Iris pigment epithelial cell (primary cell): Measurements from ENCODE around the gene DIAPH2.

ENCODE experiments used
- DNase-seq: peaks from one replicate; pipeline ENCODE4 v3.0.0-alpha.2; 2011; ENCODE audit warnings: low read depth

Gene DIAPH2

DNA sequence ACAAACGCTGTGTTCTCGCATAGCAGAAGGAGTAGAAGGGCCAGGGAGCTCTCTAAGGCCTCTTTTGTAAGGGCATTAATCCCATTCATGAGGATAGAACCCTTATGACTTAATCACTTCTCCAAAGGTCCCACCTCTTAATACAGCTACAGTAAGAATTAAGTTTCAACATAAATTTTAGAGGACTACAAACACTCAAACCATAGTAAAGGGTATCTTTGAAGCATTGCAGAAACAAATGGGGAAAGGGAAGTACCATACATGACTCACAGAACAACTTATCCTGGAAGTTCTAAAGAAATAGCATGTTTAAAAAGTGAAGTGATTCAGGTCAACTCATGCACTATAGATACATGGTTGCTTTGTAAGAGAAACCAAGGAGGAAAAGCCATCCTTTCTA, 879.9 kb downstream of the DIAPH2 start:
- DNase-seq, result peak; percentile 1

DNA sequence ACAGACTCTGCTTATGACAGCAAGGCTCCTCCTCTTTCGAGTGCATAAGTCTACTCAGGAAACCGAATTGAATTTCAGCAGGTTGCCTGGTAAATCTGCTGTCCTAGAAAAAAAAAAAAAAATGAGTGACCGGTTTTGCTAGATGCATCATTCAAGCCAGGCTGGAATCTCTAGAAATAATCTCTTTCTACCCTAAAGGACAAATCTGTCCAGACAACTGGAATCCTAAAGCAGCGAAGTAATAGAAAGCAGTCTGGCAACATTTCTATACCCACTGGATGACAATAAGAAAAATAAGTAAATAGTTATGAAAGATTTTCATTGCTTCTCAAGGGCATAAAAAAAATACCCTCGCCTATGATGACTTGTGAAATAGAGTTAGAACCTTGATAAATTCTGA, 902.5 kb downstream of the DIAPH2 start:
- no peak for DNase-seq

DNA sequence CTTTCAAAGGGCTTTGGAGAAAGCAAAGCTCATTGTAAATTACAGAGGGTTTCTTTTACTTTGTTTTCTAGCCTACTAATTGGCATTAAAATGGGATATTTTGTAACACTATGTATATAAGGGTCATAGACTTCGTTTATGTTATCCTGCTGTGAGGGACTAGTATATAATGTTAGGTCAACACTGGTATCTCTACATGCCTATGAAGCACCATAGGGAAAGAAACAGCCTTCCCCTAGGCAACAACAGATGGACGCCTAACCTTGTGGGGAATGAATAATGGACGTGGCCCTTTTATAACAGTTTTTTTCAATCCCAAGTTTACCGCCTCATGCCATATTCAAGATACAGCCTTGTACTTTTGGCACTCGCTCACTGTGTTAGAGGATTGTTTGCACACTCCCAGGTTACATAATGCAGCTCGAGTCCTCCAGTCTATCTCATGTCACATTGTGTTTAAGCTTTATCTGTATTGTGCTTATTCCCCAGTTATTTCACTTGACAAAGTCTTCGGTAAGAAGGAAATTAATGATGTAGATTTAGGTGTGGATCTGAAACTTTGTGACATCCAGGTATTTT, 910.1 kb downstream of the DIAPH2 start:
- no peak for DNase-seq

DNA sequence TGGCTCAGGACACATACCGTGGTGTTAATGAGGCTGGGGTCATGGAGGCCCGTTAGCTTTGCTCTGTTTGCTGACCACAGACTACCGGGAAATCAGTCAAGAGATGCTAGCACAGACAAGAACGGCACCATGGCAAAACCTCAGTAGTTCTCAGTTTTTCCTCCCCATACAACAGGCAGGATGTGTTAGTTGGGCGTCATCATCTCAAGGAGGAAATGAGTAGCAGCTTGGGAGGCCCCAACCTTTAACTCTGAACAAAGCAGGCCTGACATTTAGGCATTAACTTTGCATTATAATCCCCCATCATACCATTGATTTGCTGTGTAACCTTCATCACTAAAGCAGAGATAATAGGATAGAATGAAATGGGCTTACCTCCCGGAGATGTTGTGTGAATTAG, 913.3 kb downstream of the DIAPH2 start:
- no peak for DNase-seq

DNA sequence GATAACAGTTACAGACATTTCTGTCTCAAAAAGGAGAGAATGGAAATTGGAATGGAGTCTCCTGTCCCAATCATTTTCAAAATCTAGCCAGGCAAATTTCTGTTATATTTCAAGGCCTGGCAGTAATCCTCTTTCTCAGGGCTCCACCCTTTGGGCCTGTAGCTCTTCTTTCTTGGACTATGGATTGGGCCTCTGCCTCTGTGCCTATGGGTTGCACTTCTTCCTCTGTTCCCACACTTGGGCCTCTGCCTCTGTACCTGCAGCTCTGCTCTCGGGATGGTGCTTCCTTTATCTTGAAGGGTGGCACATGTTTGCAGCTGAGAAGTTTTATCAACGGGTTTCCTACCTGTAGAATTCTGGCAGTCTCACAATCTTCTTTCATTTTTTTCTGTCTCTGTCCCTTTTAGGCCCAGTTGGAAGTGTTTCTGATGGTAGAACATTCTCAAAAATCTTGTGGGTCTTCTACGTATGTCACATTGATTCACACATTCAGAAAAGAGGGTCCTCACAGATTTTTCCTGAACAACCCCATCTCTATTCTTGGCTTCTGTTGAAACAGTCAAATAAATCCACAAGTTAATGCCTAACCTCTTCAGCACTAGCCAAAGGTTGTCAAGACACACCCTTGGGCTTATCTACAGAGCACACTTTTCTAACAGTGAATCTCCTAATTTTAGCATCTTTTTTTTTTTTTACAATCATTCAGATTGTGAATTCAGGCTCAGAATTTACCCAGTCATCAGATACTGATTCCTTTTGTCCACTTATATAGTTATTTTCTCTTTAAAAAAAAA, 918.0 kb downstream of the DIAPH2 start:
- no peak for DNase-seq

DNA sequence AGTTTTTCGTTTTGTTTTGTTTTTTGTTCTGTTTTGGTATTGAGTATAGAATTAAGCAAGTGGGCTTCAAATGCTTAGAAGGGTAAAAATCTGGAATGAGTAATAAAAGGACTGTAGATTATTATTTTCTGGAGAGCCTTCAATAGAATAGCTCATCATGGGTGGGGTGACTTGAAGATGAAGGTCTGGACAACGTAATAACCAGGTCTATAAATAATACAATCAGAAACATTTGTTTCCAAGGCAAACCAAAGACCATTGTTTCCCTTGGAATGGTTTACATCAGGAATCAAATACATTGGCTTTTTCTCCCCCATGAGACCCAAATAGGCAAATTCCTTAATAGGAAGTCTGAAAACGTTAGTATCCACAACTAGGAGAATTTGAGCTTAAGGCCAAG, 920.6 kb downstream of the DIAPH2 start:
- DNase-seq, result no peak

DNA sequence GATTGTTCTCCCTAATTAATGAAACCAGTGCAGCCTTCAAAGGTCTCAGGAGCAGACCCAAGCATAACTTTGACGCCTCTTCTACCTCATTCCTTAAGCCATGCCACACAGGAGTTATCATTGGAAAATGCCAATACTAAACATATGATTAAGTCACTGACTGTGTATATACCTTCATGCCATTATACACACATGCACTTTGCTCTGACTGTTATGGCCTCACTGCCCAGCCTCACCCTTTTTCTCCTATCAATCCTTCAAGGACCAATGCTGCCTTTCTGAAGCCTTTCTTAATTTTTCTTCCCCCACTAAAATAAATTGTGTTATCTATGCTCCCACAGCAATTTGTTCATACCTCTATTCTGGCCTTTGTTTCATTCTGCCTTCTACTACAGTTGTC, 924.7 kb downstream of the DIAPH2 start:
- DNase-seq, result no peak

DNA sequence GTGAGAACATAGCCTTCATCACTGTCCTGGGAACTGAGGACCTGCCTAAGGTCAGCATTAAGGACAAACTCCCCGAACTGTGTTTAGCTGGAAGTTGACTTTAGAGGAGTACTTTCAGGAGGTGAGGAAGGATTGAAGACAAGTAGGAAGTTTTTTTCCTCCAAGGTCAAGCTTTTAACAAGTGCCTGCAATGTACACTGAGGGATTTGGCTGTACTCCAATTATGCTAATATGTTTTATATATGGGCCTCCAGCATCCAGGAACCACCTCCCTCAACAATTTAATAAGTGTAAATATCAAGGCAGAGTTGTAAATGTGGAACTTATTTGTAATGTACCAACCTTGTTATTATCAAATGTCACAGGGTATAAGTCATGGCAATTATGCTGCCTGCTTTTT, 925.3 kb downstream of the DIAPH2 start:
- no peak for DNase-seq

DNA sequence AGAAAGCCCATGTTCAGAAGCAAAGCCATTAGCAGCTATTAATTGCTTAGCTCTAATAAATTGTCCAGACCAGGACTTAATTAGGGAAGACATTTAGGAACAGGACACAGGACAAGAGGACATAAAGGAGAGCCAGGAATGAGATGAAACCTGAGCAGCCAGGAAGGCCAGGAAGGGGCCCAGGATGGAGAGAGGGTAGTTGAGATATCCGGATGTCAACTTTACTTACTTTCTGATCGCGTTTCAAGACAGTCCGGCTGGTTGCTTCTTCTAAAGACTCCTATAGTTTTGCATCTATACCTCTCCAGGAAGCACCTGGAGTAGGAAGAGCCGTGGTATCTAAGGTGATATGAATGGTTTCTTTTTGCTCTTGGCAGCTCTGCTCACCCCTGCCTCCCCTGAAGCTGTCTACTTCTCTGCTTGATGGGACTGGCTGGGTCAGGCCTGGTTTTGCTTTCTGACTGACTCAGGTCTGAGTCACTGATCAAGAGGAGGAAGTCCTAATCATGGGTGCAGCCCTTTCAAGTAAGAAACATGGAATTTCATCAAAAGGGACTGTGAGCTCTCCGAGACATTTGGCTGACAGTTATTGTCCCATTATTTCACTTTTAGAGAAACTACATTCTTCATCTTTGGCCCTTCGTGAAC, 932.4 kb downstream of the DIAPH2 start:
- DNase-seq, result peak; percentile 76

DNA sequence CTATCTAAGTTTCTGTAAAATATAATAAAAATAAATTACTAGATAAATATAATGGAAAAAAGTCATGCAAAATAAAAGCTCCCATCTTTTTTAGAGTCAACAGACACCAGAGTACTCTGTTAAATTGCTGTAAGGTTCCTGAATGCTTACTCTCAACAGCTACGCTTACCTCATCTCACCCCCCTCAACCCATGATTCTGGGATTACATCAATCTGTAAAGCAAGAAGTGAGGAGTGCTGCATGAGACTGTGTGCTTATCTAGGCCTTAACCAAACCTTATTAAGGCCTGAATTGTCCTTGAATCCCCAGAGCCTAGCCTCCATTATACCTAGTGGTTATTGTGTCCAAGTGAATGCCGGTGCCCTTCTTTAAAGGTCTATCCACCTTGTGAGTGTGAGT, 934.9 kb downstream of the DIAPH2 start:
- no peak for DNase-seq

DNA sequence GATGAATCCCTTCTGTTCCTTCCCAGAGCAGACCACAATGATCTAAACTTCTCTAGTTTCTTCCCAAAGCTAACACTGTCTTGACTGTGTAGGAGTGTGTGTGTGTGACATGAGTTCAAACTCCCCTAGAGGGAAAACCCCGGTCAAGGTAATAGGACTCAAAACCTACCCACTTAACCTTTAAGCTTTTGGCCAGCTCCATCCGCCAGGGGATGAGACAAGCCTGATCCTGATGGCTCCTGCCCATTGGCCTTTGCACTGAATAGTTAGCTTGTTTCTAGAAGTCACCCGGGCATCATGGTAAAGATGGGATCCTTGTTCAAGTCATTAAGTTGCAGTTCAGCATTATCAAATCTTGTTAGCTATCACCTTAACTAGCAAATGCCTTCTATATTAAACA, 937.5 kb downstream of the DIAPH2 start:
- no peak for DNase-seq

DNA sequence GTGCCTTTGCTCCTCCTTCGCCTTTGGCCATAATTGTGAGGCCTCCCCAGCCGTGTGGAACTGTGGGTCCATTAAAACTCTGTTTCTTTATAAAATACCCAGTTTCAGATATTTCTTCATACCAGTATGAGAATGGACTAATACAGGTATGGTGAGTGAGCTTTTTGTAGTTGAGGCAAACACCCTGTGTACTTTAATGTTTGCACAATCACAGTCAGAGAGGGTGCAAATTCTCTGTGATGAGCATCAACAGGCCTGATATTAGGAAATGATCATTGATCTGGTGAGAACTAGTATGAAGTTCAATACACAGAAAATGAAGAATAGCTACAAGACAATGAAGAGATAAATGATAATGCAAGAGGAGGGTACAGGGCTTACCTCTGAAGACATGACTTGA, 943.7 kb downstream of the DIAPH2 start:
- no peak for DNase-seq

DNA sequence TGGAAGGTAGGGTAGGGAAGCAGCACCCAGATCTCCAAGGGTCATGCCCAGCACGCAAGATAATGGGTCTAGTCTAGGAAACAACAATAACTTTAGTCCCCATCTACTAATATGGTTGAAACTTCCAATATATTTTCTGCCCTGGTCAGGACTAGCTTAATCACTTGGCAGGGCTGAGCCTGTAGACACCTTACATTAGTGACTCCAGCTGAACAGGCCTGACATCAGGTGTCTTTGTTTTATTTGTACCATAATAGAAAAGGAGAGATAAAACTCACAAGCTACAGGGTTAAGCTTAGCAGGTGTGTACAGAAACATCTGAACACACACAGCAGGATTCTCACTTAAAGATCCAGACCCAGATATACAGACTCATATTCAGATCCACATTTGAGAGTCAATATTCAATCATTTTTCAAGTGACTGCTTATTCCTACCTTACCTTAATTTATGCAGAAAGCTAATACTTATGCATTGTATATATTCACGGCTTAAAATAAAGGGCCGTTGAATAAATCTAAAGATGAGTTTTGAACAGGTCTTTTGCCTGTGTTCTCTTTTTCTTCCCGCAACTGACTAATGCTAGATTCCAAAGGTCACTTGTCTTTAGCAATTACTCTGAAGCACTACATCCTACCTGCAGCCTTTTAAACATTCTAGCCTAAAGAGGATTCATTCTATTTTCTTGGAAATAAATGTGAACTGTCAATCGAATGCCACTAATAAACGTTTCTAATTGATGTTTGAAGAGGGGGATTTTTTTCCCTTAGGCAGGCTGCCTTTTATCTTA, 944.4 kb downstream of the DIAPH2 start:
- no peak for DNase-seq

DNA sequence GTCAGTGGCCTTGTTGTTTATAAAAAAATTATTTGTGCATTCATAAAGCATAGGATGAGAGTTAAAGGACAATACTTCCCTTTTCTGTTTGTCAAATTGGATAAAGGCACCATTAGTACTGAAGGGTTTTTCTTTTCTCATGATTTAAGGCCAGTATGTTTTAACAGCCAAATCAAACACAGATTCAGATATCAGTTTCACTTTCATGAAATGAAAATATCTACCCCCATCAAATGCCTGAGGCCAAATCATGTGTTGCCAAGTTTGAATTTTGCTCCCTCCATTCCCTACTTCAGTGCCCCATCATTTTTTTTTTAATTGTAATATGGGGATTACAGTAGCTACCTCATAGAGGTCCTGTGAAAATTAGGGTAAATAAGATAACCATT, 944.9 kb downstream of the DIAPH2 start:
- no peak for DNase-seq

DNA sequence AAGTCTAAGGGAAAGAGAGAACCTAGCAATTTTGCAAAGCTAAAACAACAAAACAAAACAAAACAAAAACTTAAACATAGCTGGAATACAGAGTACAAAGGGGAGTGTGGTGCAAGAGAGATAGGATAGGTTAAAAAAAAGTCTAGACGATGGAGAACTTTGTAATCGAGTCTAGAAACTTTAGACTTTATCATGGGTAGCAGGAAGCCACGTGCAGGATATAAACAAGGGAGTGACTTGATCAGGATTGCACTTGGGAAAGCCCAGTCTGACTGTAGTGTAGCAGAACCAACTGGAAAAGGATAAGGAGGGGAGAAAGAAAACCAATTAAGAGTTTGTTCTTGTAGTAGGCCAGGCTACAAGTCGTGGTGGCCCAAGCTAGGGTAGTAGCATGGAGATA, 949.2 kb downstream of the DIAPH2 start:
- no peak for DNase-seq

DNA sequence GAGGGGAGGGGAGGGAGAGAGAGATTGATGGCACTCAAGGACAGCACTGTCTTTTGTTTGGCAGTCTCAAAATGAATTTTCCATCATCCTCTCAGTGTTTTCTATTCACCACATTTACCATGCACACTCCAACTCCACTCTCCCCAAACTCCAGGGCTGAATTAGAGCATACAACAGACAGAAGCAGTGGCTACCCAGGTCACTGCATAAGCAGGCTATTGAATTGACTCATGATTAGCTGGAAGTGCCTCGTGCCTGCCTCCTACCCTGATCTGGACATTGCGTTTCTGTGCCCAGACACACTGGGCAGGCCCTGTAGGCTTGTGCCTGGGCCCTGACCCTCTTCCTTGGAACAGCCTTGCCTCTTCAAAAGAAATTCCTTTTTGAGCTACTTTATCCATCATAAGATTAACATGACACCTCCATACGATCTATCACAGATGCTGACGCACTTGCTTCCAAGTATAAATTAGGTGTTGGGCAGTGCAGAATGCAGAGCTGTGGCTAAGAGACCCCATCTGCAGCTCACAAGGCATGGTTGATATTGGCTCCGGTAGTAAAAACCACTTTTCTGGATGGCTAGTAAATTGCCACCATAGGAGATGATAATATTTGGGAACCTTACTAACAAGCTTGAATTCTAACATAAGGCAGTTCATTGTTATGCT, 952.0 kb downstream of the DIAPH2 start:
- DNase-seq, result no peak

DNA sequence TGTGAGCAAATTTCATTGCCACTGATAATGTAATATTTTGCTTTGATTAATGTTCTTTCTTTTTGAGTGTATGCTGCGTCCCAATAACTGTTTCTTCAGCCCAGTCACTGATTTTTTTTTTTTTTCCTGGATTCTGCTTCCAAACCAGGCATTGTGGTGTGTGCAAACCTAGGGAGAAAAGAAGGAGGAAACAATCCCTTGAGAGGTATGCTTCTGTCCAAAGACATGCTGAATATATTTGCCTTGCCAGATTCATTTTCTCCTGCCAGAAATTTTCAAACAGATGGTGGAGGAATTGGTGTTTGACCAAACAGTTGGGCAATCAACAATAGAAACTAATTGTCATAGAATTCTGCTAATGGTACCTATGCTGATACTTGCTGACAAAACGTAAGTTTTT, 952.6 kb downstream of the DIAPH2 start:
- DNase-seq, result no peak

DNA sequence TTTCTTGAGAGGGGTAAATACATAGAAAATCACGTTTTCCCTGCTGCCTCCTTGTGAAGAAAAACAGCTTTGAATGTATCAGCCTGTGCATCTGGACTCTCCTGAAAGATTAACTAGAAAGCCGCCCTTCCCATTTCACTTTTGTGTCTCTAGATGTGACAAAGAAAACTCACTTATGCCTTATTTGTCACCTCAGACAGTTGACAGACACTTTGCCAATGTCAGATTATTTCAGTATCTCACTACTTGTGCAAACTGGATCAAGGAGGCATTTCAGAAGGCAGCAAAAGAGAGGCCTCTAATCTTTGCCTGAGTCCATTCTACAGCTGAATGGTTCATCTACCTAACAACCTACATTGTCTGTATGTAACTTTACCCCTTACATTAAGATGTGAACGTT, 954.0 kb downstream of the DIAPH2 start:
- no peak for DNase-seq

DNA sequence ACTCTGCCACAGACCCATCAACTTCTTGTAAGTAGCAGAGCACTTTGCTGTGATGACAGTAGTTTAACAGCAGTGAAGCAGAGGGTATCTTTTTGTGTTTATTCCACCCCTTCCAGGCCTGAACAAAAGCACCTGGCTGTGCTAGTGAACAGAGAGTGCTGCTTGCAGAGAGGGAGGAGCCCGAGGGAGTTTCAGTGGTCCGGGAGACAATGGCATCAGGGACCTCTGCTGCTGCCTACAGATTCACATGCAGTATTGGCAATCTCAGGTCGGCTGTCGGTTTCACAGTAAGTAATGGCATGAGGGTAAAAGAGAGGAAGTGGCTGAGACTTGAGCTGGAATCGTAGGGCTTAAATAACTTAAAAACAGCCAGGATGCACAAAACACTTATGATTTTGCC, 954.9 kb downstream of the DIAPH2 start:
- no peak for DNase-seq
